ENCODE measurements around the gene BORCS6.
"Not testable (repeated sequence)": the region's sequence is repeated elsewhere in the genome, so short reads cannot be mapped to it uniquely, and the experiment has no call there.

DNA sequence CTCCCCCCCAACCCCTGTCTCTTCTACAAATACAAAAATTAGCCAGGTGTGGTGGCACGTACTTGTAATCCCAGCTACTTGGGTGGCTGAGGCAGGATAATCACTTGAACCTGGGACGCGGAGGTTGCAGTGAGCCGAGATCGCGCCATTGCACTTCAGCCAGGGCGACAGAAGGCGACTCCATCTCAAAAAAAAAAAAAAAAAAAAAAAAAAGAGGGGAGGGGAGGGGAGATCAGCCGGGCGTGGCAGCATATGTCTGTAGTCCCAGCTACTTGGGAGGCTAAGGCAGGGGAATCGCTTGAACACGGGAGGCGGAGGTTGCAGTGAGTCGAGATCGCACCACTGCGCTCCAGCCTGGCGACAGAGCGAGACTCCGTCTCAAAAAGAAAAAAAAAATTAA, 19.8 kb downstream of the BORCS6 start:
- TF ChIP-seq, protein P1, sequence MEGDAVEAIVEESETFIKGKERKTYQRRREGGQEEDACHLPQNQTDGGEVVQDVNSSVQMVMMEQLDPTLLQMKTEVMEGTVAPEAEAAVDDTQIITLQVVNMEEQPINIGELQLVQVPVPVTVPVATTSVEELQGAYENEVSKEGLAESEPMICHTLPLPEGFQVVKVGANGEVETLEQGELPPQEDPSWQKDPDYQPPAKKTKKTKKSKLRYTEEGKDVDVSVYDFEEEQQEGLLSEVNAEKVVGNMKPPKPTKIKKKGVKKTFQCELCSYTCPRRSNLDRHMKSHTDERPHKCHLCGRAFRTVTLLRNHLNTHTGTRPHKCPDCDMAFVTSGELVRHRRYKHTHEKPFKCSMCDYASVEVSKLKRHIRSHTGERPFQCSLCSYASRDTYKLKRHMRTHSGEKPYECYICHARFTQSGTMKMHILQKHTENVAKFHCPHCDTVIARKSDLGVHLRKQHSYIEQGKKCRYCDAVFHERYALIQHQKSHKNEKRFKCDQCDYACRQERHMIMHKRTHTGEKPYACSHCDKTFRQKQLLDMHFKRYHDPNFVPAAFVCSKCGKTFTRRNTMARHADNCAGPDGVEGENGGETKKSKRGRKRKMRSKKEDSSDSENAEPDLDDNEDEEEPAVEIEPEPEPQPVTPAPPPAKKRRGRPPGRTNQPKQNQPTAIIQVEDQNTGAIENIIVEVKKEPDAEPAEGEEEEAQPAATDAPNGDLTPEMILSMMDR (IDR thresholded peaks at IDR 0.05; ENCODE audit: insufficient read depth, low read length) = not testable (repeated sequence)
- TF ChIP-seq, protein P2, sequence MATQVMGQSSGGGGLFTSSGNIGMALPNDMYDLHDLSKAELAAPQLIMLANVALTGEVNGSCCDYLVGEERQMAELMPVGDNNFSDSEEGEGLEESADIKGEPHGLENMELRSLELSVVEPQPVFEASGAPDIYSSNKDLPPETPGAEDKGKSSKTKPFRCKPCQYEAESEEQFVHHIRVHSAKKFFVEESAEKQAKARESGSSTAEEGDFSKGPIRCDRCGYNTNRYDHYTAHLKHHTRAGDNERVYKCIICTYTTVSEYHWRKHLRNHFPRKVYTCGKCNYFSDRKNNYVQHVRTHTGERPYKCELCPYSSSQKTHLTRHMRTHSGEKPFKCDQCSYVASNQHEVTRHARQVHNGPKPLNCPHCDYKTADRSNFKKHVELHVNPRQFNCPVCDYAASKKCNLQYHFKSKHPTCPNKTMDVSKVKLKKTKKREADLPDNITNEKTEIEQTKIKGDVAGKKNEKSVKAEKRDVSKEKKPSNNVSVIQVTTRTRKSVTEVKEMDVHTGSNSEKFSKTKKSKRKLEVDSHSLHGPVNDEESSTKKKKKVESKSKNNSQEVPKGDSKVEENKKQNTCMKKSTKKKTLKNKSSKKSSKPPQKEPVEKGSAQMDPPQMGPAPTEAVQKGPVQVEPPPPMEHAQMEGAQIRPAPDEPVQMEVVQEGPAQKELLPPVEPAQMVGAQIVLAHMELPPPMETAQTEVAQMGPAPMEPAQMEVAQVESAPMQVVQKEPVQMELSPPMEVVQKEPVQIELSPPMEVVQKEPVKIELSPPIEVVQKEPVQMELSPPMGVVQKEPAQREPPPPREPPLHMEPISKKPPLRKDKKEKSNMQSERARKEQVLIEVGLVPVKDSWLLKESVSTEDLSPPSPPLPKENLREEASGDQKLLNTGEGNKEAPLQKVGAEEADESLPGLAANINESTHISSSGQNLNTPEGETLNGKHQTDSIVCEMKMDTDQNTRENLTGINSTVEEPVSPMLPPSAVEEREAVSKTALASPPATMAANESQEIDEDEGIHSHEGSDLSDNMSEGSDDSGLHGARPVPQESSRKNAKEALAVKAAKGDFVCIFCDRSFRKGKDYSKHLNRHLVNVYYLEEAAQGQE (IDR thresholded peaks at IDR 0.05; ENCODE audit: insufficient replicate concordance, low read depth) = not testable (repeated sequence)
- TF ChIP-seq POLR2AphosphoS5 (IDR thresholded peaks at IDR 0.05; ENCODE audit: low read depth) = not testable (repeated sequence)

Data from HL-60 (cell line).